ENCODE data around the gene UCKL1. TPM values are rescaled to one million over a fixed set of nuclear protein-coding genes. Genes with fewer than 3 reads are reported as not detected.
A peak's percentile ranks its signal among the peaks of the same experiment; 100 is the strongest.

The UCKL1 gene
- total RNA-seq, 1 donor from 2014 or later, result 27.2 TPM

- TF ChIP-seq CTCF (IDR thresholded peaks at IDR 0.05), result no peak
- Mint-ChIP-seq H3K27ac (ENCODE audit: unreplicated experiment) (peak overlapping the region; percentile 51), H3K36me3 (ENCODE audit: low read depth) (peaks cover 3% of the 10 kb centered on the region), H3K4me3 (ENCODE audit: unreplicated experiment) (no peak overlapping the region), H3K4me1 (ENCODE audit: low read depth) (peaks cover 30% of the 10 kb centered on the region), H3K27me3 (ENCODE audit: low read depth) (no peaks in the 10 kb centered on the region), H3K9me3 (ENCODE audit: low read depth) (no peaks in the 10 kb centered on the region)
- no peak for DNase-seq (ENCODE audit: low spot score)
Observed at GRCh38 chr20:63947638-63948456, 8.4 kb downstream of the UCKL1 start.

GRCh38 chr20:63946986-63947637 is 9.1 kb downstream of the UCKL1 start:
- H3K27ac Mint-ChIP-seq (ENCODE audit: unreplicated experiment), result peak overlapping the region; percentile 83
- TF ChIP-seq CTCF (IDR thresholded peaks at IDR 0.05), result no peak
- no peak overlapping the region for H3K4me3 Mint-ChIP-seq (ENCODE audit: unreplicated experiment)
- peak; percentile 73 for DNase-seq (ENCODE audit: low spot score)
- no peaks in the 10 kb centered on the region for H3K9me3 Mint-ChIP-seq (ENCODE audit: low read depth)
- H3K36me3 Mint-ChIP-seq (ENCODE audit: low read depth), result peaks cover 3% of the 10 kb centered on the region
- peaks cover 30% of the 10 kb centered on the region for H3K4me1 Mint-ChIP-seq (ENCODE audit: low read depth)
- no peaks in the 10 kb centered on the region for H3K27me3 Mint-ChIP-seq (ENCODE audit: low read depth)

- H3K36me3 Mint-ChIP-seq (ENCODE audit: low read depth), result peaks cover 3% of the 10 kb centered on the region
- no peaks in the 10 kb centered on the region for H3K27me3 Mint-ChIP-seq (ENCODE audit: low read depth)
- no peak for TF ChIP-seq CTCF (IDR thresholded peaks at IDR 0.05)
- H3K4me3 Mint-ChIP-seq (ENCODE audit: unreplicated experiment), result no peak overlapping the region
- H3K27ac Mint-ChIP-seq (ENCODE audit: unreplicated experiment), result peak overlapping the region; percentile 22
- no peak for DNase-seq (ENCODE audit: low spot score)
- peaks cover 28% of the 10 kb centered on the region for H3K4me1 Mint-ChIP-seq (ENCODE audit: low read depth)
- H3K9me3 Mint-ChIP-seq (ENCODE audit: low read depth), result no peaks in the 10 kb centered on the region
Observed at GRCh38 chr20:63945921-63946920, 10.0 kb downstream of the UCKL1 start.

GRCh38 chr20:63945031-63945658 is 11.1 kb downstream of the UCKL1 start:
- Mint-ChIP-seq H3K4me3 (ENCODE audit: unreplicated experiment) (no peak overlapping the region), H3K4me1 (ENCODE audit: low read depth) (peaks cover 26% of the 10 kb centered on the region), H3K36me3 (ENCODE audit: low read depth) (peaks cover 3% of the 10 kb centered on the region), H3K27me3 (ENCODE audit: low read depth) (no peaks in the 10 kb centered on the region), H3K9me3 (ENCODE audit: low read depth) (no peaks in the 10 kb centered on the region), H3K27ac (ENCODE audit: unreplicated experiment) (no peak overlapping the region)
- no peak for DNase-seq (ENCODE audit: low spot score)
- no peak for TF ChIP-seq CTCF (IDR thresholded peaks at IDR 0.05)
